GM10266 (cell line): Measurements from ENCODE around the gene TSPAN31.

Experiments
- DNase-seq: peaks from one replicate; pipeline ENCODE4 v3.0.0; 2012; ENCODE audit errors: extremely low spot score
- TF ChIP-seq, protein P1 (sequence below): IDR thresholded peaks from 2 replicates; pipeline ENCODE4 v1.5.1; 2012; ENCODE audit warnings: mild to moderate bottlenecking, low read depth; ENCODE audit not compliant: control insufficient read depth, insufficient read depth; ENCODE audit errors: missing control alignments

TSPAN31 gene

DNA sequence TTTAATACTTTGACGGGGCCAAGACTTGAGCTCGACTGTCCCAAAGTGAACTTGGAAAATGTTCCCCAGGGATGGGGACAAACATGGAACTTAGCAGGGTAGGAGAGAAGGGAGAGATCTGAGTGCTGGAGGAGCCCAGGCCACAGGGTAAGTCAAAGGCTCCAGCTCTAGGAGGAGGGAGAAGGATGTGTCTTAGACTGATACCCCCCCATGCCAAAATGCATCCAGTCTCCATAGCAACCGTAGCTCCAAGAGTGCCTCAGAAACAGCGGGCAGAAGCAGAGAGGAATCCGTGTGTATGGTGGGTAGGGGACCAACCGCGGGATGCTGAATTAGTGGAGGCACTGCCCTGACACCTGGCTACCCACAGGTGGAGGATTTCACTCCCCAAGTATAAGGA is 5.5 kb upstream of the TSPAN31 start:
- TF ChIP-seq, protein P1, sequence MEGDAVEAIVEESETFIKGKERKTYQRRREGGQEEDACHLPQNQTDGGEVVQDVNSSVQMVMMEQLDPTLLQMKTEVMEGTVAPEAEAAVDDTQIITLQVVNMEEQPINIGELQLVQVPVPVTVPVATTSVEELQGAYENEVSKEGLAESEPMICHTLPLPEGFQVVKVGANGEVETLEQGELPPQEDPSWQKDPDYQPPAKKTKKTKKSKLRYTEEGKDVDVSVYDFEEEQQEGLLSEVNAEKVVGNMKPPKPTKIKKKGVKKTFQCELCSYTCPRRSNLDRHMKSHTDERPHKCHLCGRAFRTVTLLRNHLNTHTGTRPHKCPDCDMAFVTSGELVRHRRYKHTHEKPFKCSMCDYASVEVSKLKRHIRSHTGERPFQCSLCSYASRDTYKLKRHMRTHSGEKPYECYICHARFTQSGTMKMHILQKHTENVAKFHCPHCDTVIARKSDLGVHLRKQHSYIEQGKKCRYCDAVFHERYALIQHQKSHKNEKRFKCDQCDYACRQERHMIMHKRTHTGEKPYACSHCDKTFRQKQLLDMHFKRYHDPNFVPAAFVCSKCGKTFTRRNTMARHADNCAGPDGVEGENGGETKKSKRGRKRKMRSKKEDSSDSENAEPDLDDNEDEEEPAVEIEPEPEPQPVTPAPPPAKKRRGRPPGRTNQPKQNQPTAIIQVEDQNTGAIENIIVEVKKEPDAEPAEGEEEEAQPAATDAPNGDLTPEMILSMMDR, result no peak
- DNase-seq, result no peak

DNA sequence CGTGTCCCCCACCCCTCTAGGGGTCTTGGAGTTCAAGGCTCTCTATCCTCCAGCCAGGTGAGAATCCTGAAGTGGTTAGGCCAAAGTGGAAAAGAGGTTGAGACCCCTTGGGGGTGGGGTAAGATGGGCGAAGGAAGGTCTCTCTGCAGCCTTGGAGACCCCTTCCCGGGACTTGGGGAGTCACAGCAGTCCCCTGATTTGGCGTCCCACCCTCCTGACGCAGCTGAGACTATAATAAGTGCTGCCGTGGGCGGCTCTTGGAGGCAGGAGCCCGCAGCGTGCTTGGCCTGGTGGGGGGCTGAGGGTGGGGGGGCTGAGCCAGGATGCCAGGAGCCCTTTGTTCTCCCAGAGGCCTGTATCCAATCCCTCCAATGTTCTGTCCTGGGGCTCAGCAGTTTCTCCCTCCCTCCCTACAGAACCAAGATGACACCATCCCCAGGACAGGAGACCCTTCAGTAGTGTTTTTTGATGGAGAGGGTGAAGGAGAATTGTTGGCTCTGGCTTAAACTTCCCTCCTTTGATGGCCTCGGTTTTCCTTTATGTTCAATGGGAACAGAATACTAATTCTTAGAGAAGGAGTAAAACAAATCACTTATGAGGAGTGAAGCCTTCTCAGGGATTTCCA is 4.8 kb upstream of the TSPAN31 start:
- DNase-seq, result no peak
- TF ChIP-seq, protein P1, result no peak

DNA sequence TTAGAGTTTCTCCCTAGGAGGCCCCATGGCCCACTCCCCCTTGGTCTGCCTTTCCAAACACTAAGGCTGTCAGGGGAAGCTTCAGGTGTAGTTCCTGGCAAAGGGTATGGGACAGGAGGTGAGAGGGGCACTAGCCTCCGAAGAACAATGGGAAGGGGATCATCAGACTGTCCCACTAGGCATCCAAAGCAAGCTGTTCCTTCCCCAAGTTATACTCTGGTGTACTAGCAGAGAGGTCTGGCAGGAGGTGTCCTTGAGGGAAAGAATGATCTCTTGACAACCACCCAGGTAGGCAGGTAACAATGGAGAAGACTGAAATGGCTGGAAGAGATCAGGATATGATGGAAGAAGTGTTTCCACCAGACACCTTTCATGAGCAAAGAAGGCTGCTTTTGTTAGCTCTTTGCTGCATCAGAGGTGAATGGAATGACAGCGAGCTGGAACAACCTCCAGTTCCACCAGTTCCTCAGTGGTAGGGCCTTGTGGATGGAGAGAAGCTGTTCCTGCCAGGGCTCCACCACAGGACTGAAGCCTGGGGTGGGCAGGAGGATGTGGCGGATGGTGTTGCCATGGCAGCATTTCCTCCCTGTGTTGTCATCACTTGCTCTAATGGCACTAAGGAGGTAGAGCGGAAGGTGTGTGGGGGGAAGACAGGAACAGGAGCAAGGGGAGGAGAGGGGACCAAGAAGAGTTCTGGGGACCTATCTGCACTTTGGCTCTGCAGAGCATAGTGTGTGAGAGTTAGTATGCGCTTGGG is 4.0 kb upstream of the TSPAN31 start:
- TF ChIP-seq, protein P1, result no peak
- DNase-seq, result peak; percentile 85

DNA sequence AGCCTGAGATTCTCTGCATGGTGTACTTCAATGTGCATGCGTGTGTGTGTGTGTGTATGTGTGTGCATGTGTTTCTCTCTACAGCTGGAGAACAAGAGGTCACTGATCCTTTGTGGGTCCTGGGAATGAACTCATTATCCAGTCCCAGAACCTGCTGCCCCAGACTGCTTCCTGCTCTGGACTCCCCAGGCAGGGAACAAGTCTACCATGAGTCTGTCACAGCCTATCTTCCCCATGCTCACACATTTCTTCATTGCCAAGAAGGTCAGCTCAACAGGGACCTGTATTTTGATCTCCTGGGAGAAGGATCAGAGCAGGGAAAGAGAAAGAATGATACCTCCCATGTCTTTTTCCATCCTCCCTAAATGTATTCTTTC is 3.4 kb upstream of the TSPAN31 start:
- DNase-seq, result no peak
- TF ChIP-seq, protein P1, result no peak

DNA sequence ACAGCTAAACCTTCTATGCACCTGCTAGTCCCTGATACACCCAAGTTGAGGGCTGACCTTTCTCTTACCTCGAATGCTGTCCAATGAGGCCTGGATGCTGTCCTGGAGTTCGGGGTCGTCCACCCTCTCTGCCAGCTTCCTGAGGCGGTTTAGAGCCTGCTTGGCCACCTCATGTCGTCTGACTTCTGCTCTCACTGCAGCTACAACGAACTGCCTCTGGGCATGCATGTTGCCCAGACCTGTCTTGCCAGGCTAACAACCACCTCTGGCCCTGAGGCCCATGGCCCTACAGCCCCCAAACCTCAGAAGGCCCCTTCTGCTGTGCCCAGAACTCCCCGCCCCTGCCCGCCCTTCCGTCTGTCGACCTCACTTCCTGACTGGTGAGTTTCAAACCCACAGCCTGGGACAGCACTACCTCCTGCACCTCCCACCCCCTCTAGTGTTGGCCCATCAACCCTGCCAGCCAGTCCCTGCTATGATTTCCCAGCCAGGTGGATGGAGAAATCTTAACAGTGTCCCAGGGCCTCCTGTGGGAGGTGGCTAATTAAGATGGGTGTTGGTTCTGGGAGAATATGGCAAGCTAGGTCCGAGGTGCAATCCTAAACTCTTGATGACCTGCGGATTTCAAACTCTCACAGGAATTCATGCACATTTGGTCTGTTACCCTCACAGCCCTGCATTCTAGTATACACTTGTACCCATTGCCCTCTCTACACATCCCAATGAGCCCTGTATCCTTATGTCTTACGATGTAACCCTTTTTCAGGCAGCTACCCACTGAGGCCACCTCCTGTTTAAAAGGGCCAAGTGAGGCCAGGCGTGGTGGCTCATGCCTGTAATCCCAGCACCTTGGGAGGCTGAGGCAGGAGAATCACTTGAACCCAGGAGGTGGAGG is 2.7 kb upstream of the TSPAN31 start:
- DNase-seq, result peak; percentile 84
- TF ChIP-seq, protein P1, result peak; percentile 73

DNA sequence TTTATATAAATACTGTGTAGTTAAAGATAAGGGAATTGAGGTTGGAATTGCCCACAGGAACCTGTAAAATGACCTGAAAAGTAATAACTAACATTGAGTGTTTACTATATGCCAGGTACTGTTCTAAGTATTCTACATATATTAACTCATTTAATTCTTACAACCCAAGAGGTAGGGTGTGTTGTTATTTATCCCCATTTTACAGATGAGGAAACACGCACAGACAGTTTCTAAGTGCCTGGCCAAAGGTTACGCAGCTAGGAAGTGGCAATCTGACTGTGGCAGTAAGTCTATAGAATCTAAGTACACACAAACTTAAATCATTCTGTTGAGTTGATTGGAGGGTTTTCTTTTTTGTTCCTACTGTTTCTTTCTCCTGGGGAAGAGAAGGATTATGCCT is 1.1 kb upstream of the TSPAN31 start:
- no peak for DNase-seq
- TF ChIP-seq, protein P1, result no peak
